HEK293 (cell line): Measurements from ENCODE around the gene RHOBTB3.

ENCODE experiments used
- CTCF ChIA-PET: fragments of 350-600 bp; formaldehyde crosslinking; extraction: SDS; loops from one replicate; lab custom pipeline; 2021; ENCODE audit warnings: antibody characterized with exemption; lab: Yijun Ruan, JAX
- POLR2A ChIA-PET: fragments of 300-600 bp; formaldehyde crosslinking; extraction: SDS; loops from one replicate; lab custom pipeline; 2020; ENCODE audit warnings: antibody characterized with exemption, inconsistent platforms; lab: Yijun Ruan, JAX
- H3K27ac ChIP-seq: fragments of 200-500 bp; sonication (Bioruptor generic); 2 replicates; pipeline ENCODE4 v1.5.1; 2014; ENCODE audit warnings: low read depth, low read length, control low read depth, inconsistent platforms; ENCODE audit errors: extremely low read depth
- H3K36me3 ChIP-seq, 2 experiments: fragments of 200-500 bp in 1 of 2; sonication (Bioruptor generic) in 1 of 2; 1 replicate in 1 of 2; 2 replicates in 1 of 2; pipeline ENCODE4 v1.5.1; 2014 to 2017; ENCODE audit warnings: inconsistent platforms in 2 of 2, low read length in 2 of 2; ENCODE audit not compliant: control insufficient read depth in 2 of 2, insufficient read depth in 1 of 2
- H3K4me1 ChIP-seq: fragments of 200-500 bp; sonication (Bioruptor generic); 2 replicates; pipeline ENCODE4 v1.5.1; 2014; ENCODE audit warnings: mild to moderate bottlenecking, low read length, inconsistent platforms; ENCODE audit not compliant: control insufficient read depth, insufficient read depth
- H3K4me3 ChIP-seq: 2 replicates; pipeline ENCODE4 v1.5.1; 2011; ENCODE audit warnings: low read depth, mild to moderate bottlenecking, control low read depth, low read length, moderate library complexity
- H3K9me3 ChIP-seq: fragments of 200-500 bp; sonication (Bioruptor generic); 2 replicates; pipeline ENCODE4 v1.5.1; 2014; ENCODE audit warnings: low read depth, low read length, inconsistent platforms; ENCODE audit not compliant: control insufficient read depth, insufficient read depth
- FEZF1 ChIP-seq: fragments of 450-650 bp; formaldehyde crosslinking; IDR thresholded peaks from 2 replicates; pipeline ENCODE4 v1.5.1; 2016; ENCODE audit warnings: missing biosample characterization, missing genetic modification characterization
- GLIS2 ChIP-seq: fragments of 450-650 bp; formaldehyde crosslinking; IDR thresholded peaks from 2 replicates; pipeline ENCODE4 v1.5.1; 2016; ENCODE audit warnings: missing biosample characterization, missing genetic modification characterization
- KLF17 ChIP-seq: fragments of 450-650 bp; formaldehyde crosslinking; IDR thresholded peaks from 2 replicates; pipeline ENCODE4 v1.5.1; 2016; ENCODE audit warnings: missing biosample characterization, missing genetic modification characterization
- SCRT1 ChIP-seq: fragments of 450-650 bp; formaldehyde crosslinking; IDR thresholded peaks from 2 replicates; pipeline ENCODE4 v1.5.1; 2016; ENCODE audit warnings: missing biosample characterization, missing genetic modification characterization, borderline replicate concordance
- ZBTB1 ChIP-seq: fragments of 450-650 bp; formaldehyde crosslinking; IDR thresholded peaks from 2 replicates; pipeline ENCODE4 v1.5.1; 2016; ENCODE audit warnings: missing biosample characterization, missing genetic modification characterization
- ZBTB10 ChIP-seq: fragments of 450-650 bp; formaldehyde crosslinking; IDR thresholded peaks from 2 replicates; pipeline ENCODE4 v1.5.1; 2016; ENCODE audit warnings: missing biosample characterization, missing genetic modification characterization
- ZFP41 ChIP-seq: fragments of 450-650 bp; formaldehyde crosslinking; IDR thresholded peaks from 2 replicates; pipeline ENCODE4 v1.5.1; 2016; ENCODE audit warnings: missing biosample characterization, missing genetic modification characterization, borderline replicate concordance
- ZNF10 ChIP-seq: fragments of 450-650 bp; formaldehyde crosslinking; IDR thresholded peaks from 2 replicates; pipeline ENCODE4 v1.5.1; 2017; ENCODE audit warnings: missing biosample characterization, missing genetic modification characterization
- ZNF140 ChIP-seq: fragments of 450-650 bp; formaldehyde crosslinking; IDR thresholded peaks from 2 replicates; pipeline ENCODE4 v1.5.1; 2016; ENCODE audit warnings: missing biosample characterization, missing genetic modification characterization
- ZNF292 ChIP-seq: fragments of 450-650 bp; formaldehyde crosslinking; IDR thresholded peaks from 2 replicates; pipeline ENCODE4 v1.5.1; 2016; ENCODE audit warnings: low read depth, missing biosample characterization, missing genetic modification characterization, borderline replicate concordance
- ZNF311 ChIP-seq: fragments of 450-650 bp; formaldehyde crosslinking; IDR thresholded peaks from 2 replicates; pipeline ENCODE4 v1.5.1; 2017; ENCODE audit warnings: missing biosample characterization, missing genetic modification characterization, borderline replicate concordance
- ZNF324 ChIP-seq: fragments of 450-650 bp; formaldehyde crosslinking; IDR thresholded peaks from 2 replicates; pipeline ENCODE4 v1.5.1; 2016; ENCODE audit warnings: missing biosample characterization, missing genetic modification characterization
- ZNF335 ChIP-seq: fragments of 450-650 bp; formaldehyde crosslinking; conservative IDR thresholded peaks from 2 replicates; pipeline ENCODE4 v1.5.1; 2016; ENCODE audit warnings: missing biosample characterization, missing genetic modification characterization
- ZNF362 ChIP-seq: fragments of 450-650 bp; formaldehyde crosslinking; IDR thresholded peaks from 2 replicates; pipeline ENCODE4 v1.5.1; 2016; ENCODE audit warnings: missing biosample characterization, missing genetic modification characterization
- ZNF394 ChIP-seq: fragments of 450-650 bp; formaldehyde crosslinking; IDR thresholded peaks from 2 replicates; pipeline ENCODE4 v1.5.1; 2016; ENCODE audit warnings: missing biosample characterization, missing genetic modification characterization, mild to moderate bottlenecking, moderate library complexity, borderline replicate concordance
- ZNF398 ChIP-seq: fragments of 450-650 bp; formaldehyde crosslinking; IDR thresholded peaks from 2 replicates; pipeline ENCODE4 v1.5.1; 2017; ENCODE audit warnings: missing biosample characterization, missing genetic modification characterization
- ZNF426 ChIP-seq: fragments of 450-650 bp; formaldehyde crosslinking; IDR thresholded peaks from 2 replicates; pipeline ENCODE4 v1.5.1; 2017; ENCODE audit warnings: missing biosample characterization, missing genetic modification characterization, mild to moderate bottlenecking, inconsistent platforms, moderate library complexity
- ZNF473 ChIP-seq: fragments of 450-650 bp; formaldehyde crosslinking; IDR thresholded peaks from 2 replicates; pipeline ENCODE4 v1.5.1; 2017; ENCODE audit warnings: missing biosample characterization, missing genetic modification characterization
- ZNF596 ChIP-seq: fragments of 450-650 bp; IDR thresholded peaks from 2 replicates; pipeline ENCODE4 v1.5.0; 2018; ENCODE audit warnings: missing biosample characterization, mild to moderate bottlenecking, missing genetic modification characterization, moderate library complexity
- ZNF626 ChIP-seq: fragments of 450-650 bp; sonication (Bioruptor Pico); formaldehyde crosslinking; IDR thresholded peaks from 2 replicates; pipeline ENCODE4 v1.5.1; 2018; ENCODE audit warnings: missing biosample characterization, missing genetic modification characterization, inconsistent platforms
- ZNF768 ChIP-seq: fragments of 450-650 bp; formaldehyde crosslinking; IDR thresholded peaks from 2 replicates; pipeline ENCODE4 v1.5.1; 2018; ENCODE audit warnings: missing biosample characterization, mild to moderate bottlenecking, missing genetic modification characterization
- ZNF776 ChIP-seq: fragments of 450-650 bp; formaldehyde crosslinking; IDR thresholded peaks from 2 replicates; pipeline ENCODE4 v1.5.0; 2017; ENCODE audit warnings: missing biosample characterization, missing genetic modification characterization, borderline replicate concordance
- ZNF837 ChIP-seq: fragments of 450-650 bp; formaldehyde crosslinking; IDR thresholded peaks from 2 replicates; pipeline ENCODE4 v1.5.1; 2016; ENCODE audit warnings: missing biosample characterization, missing genetic modification characterization
- TF ChIP-seq, protein P1 (sequence below): fragments of 450-650 bp; formaldehyde crosslinking; IDR thresholded peaks from 2 replicates; pipeline ENCODE4 v1.5.1; 2016; ENCODE audit warnings: missing biosample characterization, missing genetic modification characterization, low read depth

Gene RHOBTB3

GRCh38 chr5:95843733-95844223 lies 112.6 kb downstream of the RHOBTB3 start:
- TF ChIP-seq ZNF626 (no peak), SCRT1 (tag by site-specific recombination) (no peak), ZNF311 (tag by site-specific recombination) (no peak), ZBTB10 (no peak), ZNF473 (no peak), ZFP41 (tag by site-specific recombination) (no peak), ZNF776 (tag by site-specific recombination) (no peak), ZNF324 (tag by site-specific recombination) (no peak), FEZF1 (tag by site-specific recombination) (no peak), GLIS2 (tag by site-specific recombination) (no peak), ZNF394 (tag by site-specific recombination) (no peak), ZNF398 (tag by site-specific recombination) (no peak), ZNF362 (peak; percentile 96), ZNF335 (tag by site-specific recombination) (0 out of 2 replicates have a peak, but pooled peaks have one; percentile 34), ZNF837 (tag by site-specific recombination) (no peak), KLF17 (no peak), ZNF768 (tag by site-specific recombination) (no peak), ZNF292 (no peak), ZNF10 (tag by site-specific recombination) (peak; percentile 61; the same call in 1 of the 2 replicates), ZNF596 (tag by site-specific recombination) (no peak), ZNF140 (tag by site-specific recombination) (no peak), ZBTB1 (tag by site-specific recombination) (no peak), ZNF426 (tag by site-specific recombination) (no peak)
- TF ChIP-seq, protein P1, sequence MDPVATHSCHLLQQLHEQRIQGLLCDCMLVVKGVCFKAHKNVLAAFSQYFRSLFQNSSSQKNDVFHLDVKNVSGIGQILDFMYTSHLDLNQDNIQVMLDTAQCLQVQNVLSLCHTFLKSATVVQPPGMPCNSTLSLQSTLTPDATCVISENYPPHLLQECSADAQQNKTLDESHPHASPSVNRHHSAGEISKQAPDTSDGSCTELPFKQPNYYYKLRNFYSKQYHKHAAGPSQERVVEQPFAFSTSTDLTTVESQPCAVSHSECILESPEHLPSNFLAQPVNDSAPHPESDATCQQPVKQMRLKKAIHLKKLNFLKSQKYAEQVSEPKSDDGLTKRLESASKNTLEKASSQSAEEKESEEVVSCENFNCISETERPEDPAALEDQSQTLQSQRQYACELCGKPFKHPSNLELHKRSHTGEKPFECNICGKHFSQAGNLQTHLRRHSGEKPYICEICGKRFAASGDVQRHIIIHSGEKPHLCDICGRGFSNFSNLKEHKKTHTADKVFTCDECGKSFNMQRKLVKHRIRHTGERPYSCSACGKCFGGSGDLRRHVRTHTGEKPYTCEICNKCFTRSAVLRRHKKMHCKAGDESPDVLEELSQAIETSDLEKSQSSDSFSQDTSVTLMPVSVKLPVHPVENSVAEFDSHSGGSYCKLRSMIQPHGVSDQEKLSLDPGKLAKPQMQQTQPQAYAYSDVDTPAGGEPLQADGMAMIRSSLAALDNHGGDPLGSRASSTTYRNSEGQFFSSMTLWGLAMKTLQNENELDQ (tag by site-specific recombination), result no peak
- ChIA-PET CTCF (interaction anchor here (0.8 to 2.3 kb wide), 8 partner anchors 9 to 454 kb away, joined by 3 to 29 read pairs (median 7); no protein-coding TSS in a partner anchor), POLR2A (interaction anchor here (0.7 to 1.1 kb wide), 2 partner anchors 21 to 63 kb away, joined by 3 to 5 read pairs; no protein-coding TSS in a partner anchor)
- H3K4me3 ChIP-seq, result no peak overlapping the region
- no peaks in the 10 kb centered on the region for H3K4me1 ChIP-seq
- no peak overlapping the region for H3K27ac ChIP-seq
- no peaks in the 10 kb centered on the region for H3K36me3 ChIP-seq
- H3K9me3 ChIP-seq, result no peaks in the 10 kb centered on the region
